HG02571 (cell line): ENCODE results near the gene ITPRIP.

Experiments
- ATAC-seq: cut with Tn5 transposase; IDR thresholded peaks from one replicate; pipeline ENCODE4 v1.9.1; 2021; ENCODE audit warnings: mild to moderate bottlenecking, moderate library complexity; ENCODE audit not compliant: unreplicated experiment

The ITPRIP gene

GRCh38 chr10:104337985-104338735, at the start of gene ITPRIP:
TSS of gene ITPRIP (minus strand) at chr10:104338465. CDS start at chr10:104316051, 22,414 bp downstream.
- ATAC-seq = peak; percentile 62

- ATAC-seq = no peak
These were observed 49.0 kb upstream of the ITPRIP start for GRCh38 chr10:104387130-104387888.

- no peak for ATAC-seq
These were observed 42.1 kb upstream of the ITPRIP start for GRCh38 chr10:104380336-104380735.

GRCh38 chr10:104376784-104377300, 38.6 kb upstream of the ITPRIP start:
- no peak for ATAC-seq

- ATAC-seq = no peak
These were observed 36.3 kb upstream of the ITPRIP start for GRCh38 chr10:104374591-104374990.

GRCh38 chr10:104371753-104372152, 33.5 kb upstream of the ITPRIP start:
- ATAC-seq = no peak

GRCh38 chr10:104368381-104368780, 30.1 kb upstream of the ITPRIP start:
- ATAC-seq = no peak

- ATAC-seq = no peak
These were observed 29.6 kb upstream of the ITPRIP start for GRCh38 chr10:104367904-104368303.

- ATAC-seq = no peak
These were observed 21.5 kb upstream of the ITPRIP start for GRCh38 chr10:104359811-104360210.

- peak; percentile 55 for ATAC-seq
These were observed 15.2 kb upstream of the ITPRIP start, which contains the start of gene CFAP58 for GRCh38 chr10:104353325-104354048. TSS of gene CFAP58 (plus strand) at chr10:104353833. CDS start at chr10:104353898, 65 bp downstream.

- ATAC-seq = no peak
These were observed 13.7 kb upstream of the ITPRIP start for GRCh38 chr10:104351919-104352318.

GRCh38 chr10:104351061-104351702, 12.9 kb upstream of the ITPRIP start:
- ATAC-seq = no peak

- peak; percentile 44 for ATAC-seq
These were observed 11.9 kb upstream of the ITPRIP start for GRCh38 chr10:104350127-104350635.

- peak; percentile 50 for ATAC-seq
These were observed 11.4 kb upstream of the ITPRIP start for GRCh38 chr10:104349623-104350126.

- no peak for ATAC-seq
These were observed 10.3 kb upstream of the ITPRIP start for GRCh38 chr10:104348601-104349000.

- ATAC-seq = no peak
These were observed 9.2 kb upstream of the ITPRIP start for GRCh38 chr10:104347295-104348045.

GRCh38 chr10:104345941-104346340, 7.7 kb upstream of the ITPRIP start:
- no peak for ATAC-seq

- ATAC-seq = no peak
These were observed 7.2 kb upstream of the ITPRIP start for GRCh38 chr10:104345515-104345914.

- no peak for ATAC-seq
These were observed 6.0 kb upstream of the ITPRIP start for GRCh38 chr10:104344219-104344618.
